Measurements from ENCODE around the gene HBEGF. TPM values are rescaled to one million over a fixed set of nuclear protein-coding genes. Genes with fewer than 3 reads are reported as not detected.
A peak's percentile ranks its signal among the peaks of the same experiment; 100 is the strongest.

Gene HBEGF
- total RNA-seq, 1 donor: 2.5 TPM

- peaks cover 60% of the 10 kb centered on the region for H3K79me2 ChIP-seq (ENCODE audit: insufficient read depth, low read length)
- no peaks in the 10 kb centered on the region for H3K9me3 ChIP-seq (ENCODE audit: low read depth, low read length)
- H3K4me3 ChIP-seq (ENCODE audit: insufficient read depth, low read length): no peak overlapping the region
- peak; percentile 50 for DNase-seq (ENCODE audit: insufficient read length, low spot score, missing footprints)
- H3K27me3 ChIP-seq (ENCODE audit: insufficient read depth, low read length): no peaks in the 10 kb centered on the region
- H3K4me1 ChIP-seq (ENCODE audit: insufficient read depth, low read length): peaks cover 49% of the 10 kb centered on the region
- peaks cover 18% of the 10 kb centered on the region for H3K36me3 ChIP-seq (ENCODE audit: insufficient read depth, low read length)
- H3K27ac ChIP-seq (ENCODE audit: low read depth, low read length): no peak overlapping the region
- no peak for TF ChIP-seq CTCF (IDR thresholded peaks at IDR 0.05; ENCODE audit: extremely low read depth, low read depth, low read length)
- no peak overlapping the region for H2AFZ ChIP-seq (ENCODE audit: low read length)
- H3K4me2 ChIP-seq (ENCODE audit: insufficient read depth, low read length): no peak overlapping the region
- H4K20me1 ChIP-seq (ENCODE audit: insufficient read depth, low read length): peaks cover 4% of the 10 kb centered on the region
Measured at GRCh38 chr5:140342896-140343295, 3.5 kb downstream of the HBEGF start.

- Histone ChIP-seq H3K9me3 (ENCODE audit: low read depth, low read length) (no peaks in the 10 kb centered on the region), H3K27ac (ENCODE audit: low read depth, low read length) (peak overlapping the region; percentile 45), H2AFZ (ENCODE audit: low read length) (no peak overlapping the region), H3K4me1 (ENCODE audit: insufficient read depth, low read length) (peaks cover 53% of the 10 kb centered on the region), H3K27me3 (ENCODE audit: insufficient read depth, low read length) (no peaks in the 10 kb centered on the region), H3K4me3 (ENCODE audit: insufficient read depth, low read length) (no peak overlapping the region), H3K4me2 (ENCODE audit: insufficient read depth, low read length) (no peak overlapping the region), H4K20me1 (ENCODE audit: insufficient read depth, low read length) (peaks cover 4% of the 10 kb centered on the region), H3K79me2 (ENCODE audit: insufficient read depth, low read length) (peaks cover 66% of the 10 kb centered on the region), H3K36me3 (ENCODE audit: insufficient read depth, low read length) (peaks cover 23% of the 10 kb centered on the region)
- no peak for DNase-seq (ENCODE audit: insufficient read length, low spot score, missing footprints)
- no peak for TF ChIP-seq CTCF (IDR thresholded peaks at IDR 0.05; ENCODE audit: extremely low read depth, low read depth, low read length)
Measured at GRCh38 chr5:140342287-140342686, 4.1 kb downstream of the HBEGF start.

GRCh38 chr5:140341591-140341990, 4.8 kb downstream of the HBEGF start:
- peak overlapping the region; percentile 45 for H3K27ac ChIP-seq (ENCODE audit: low read depth, low read length)
- H3K4me2 ChIP-seq (ENCODE audit: insufficient read depth, low read length): peak overlapping the region; percentile 9
- H3K4me3 ChIP-seq (ENCODE audit: insufficient read depth, low read length): no peak overlapping the region
- H2AFZ ChIP-seq (ENCODE audit: low read length): peak overlapping the region; percentile 16
- peaks cover 70% of the 10 kb centered on the region for H3K79me2 ChIP-seq (ENCODE audit: insufficient read depth, low read length)
- DNase-seq (ENCODE audit: insufficient read length, low spot score, missing footprints): peak; percentile 78
- H4K20me1 ChIP-seq (ENCODE audit: insufficient read depth, low read length): peaks cover 4% of the 10 kb centered on the region
- no peaks in the 10 kb centered on the region for H3K27me3 ChIP-seq (ENCODE audit: insufficient read depth, low read length)
- H3K4me1 ChIP-seq (ENCODE audit: insufficient read depth, low read length): peaks cover 48% of the 10 kb centered on the region
- peaks cover 27% of the 10 kb centered on the region for H3K36me3 ChIP-seq (ENCODE audit: insufficient read depth, low read length)
- TF ChIP-seq CTCF (IDR thresholded peaks at IDR 0.05; ENCODE audit: extremely low read depth, low read depth, low read length): no peak
- no peaks in the 10 kb centered on the region for H3K9me3 ChIP-seq (ENCODE audit: low read depth, low read length)

GRCh38 chr5:140340605-140341121, 5.7 kb downstream of the HBEGF start:
- H3K4me3 ChIP-seq (ENCODE audit: insufficient read depth, low read length): no peak overlapping the region
- peaks cover 46% of the 10 kb centered on the region for H3K4me1 ChIP-seq (ENCODE audit: insufficient read depth, low read length)
- H3K36me3 ChIP-seq (ENCODE audit: insufficient read depth, low read length): peaks cover 27% of the 10 kb centered on the region
- H3K9me3 ChIP-seq (ENCODE audit: low read depth, low read length): no peaks in the 10 kb centered on the region
- no peak for DNase-seq (ENCODE audit: insufficient read length, low spot score, missing footprints)
- peaks cover 66% of the 10 kb centered on the region for H3K79me2 ChIP-seq (ENCODE audit: insufficient read depth, low read length)
- no peak for TF ChIP-seq CTCF (IDR thresholded peaks at IDR 0.05; ENCODE audit: extremely low read depth, low read depth, low read length)
- H2AFZ ChIP-seq (ENCODE audit: low read length): no peak overlapping the region
- H3K27me3 ChIP-seq (ENCODE audit: insufficient read depth, low read length): no peaks in the 10 kb centered on the region
- H4K20me1 ChIP-seq (ENCODE audit: insufficient read depth, low read length): peaks cover 4% of the 10 kb centered on the region
- no peak overlapping the region for H3K4me2 ChIP-seq (ENCODE audit: insufficient read depth, low read length)
- peak overlapping the region; percentile 16 for H3K27ac ChIP-seq (ENCODE audit: low read depth, low read length)

Data from osteoblast (primary cell).